Measurements from ENCODE around the gene SARS2.
"Not testable (repeated sequence)": the region's sequence is repeated elsewhere in the genome, so short reads cannot be mapped to it uniquely, and the experiment has no call there.

SARS2 gene

GRCh38 chr19:38946229-38947010, 15.9 kb upstream of the SARS2 start:
- DNase-seq (ENCODE audit: low read depth): no peak

- no peak for DNase-seq (ENCODE audit: low read depth)
These were observed 15.1 kb upstream of the SARS2 start for GRCh38 chr19:38945562-38946228.

GRCh38 chr19:38944981-38945506, 14.5 kb upstream of the SARS2 start:
- DNase-seq (ENCODE audit: low read depth): no peak

- DNase-seq (ENCODE audit: low read depth): no peak
These were observed 12.1 kb upstream of the SARS2 start for GRCh38 chr19:38942471-38943181.

GRCh38 chr19:38941979-38942378, 11.4 kb upstream of the SARS2 start:
- DNase-seq (ENCODE audit: low read depth): no peak

- DNase-seq (ENCODE audit: low read depth): not testable (repeated sequence)
These were observed 10.9 kb upstream of the SARS2 start for GRCh38 chr19:38941466-38941865.

GRCh38 chr19:38939957-38940356, 9.4 kb upstream of the SARS2 start:
- DNase-seq (ENCODE audit: low read depth): no peak

GRCh38 chr19:38933544-38933943, 3.0 kb upstream of the SARS2 start:
- no peak for DNase-seq (ENCODE audit: low read depth)

- DNase-seq (ENCODE audit: low read depth): peak; percentile 52
These were observed 2.0 kb upstream of the SARS2 start for GRCh38 chr19:38932425-38933179.

GRCh38 chr19:38931521-38931793, 894 bp upstream of the SARS2 start:
- DNase-seq (ENCODE audit: low read depth): no peak

- peak; percentile 99 for DNase-seq (ENCODE audit: low read depth)
These were observed 385 bp upstream of the SARS2 start, which contains the start of gene MRPS12 for GRCh38 chr19:38930776-38931520. Gene MRPS12 (plus strand): TSS chr19:38930944. CDS start chr19:38931295, 351 bp downstream.

- DNase-seq (ENCODE audit: low read depth): no peak
These were observed 2.1 kb downstream of the SARS2 start for GRCh38 chr19:38928391-38929001.

- no peak for DNase-seq (ENCODE audit: low read depth)
These were observed 6.2 kb downstream of the SARS2 start for GRCh38 chr19:38924388-38924787.

GRCh38 chr19:38922482-38922881, 8.1 kb downstream of the SARS2 start:
- no peak for DNase-seq (ENCODE audit: low read depth)

- no peak for DNase-seq (ENCODE audit: low read depth)
These were observed 8.9 kb downstream of the SARS2 start for GRCh38 chr19:38921420-38922274.

GRCh38 chr19:38920602-38921419, 9.8 kb downstream of the SARS2 start:
- DNase-seq (ENCODE audit: low read depth): no peak

GRCh38 chr19:38919837-38920601, 10.5 kb downstream of the SARS2 start:
- no peak for DNase-seq (ENCODE audit: low read depth)

- DNase-seq (ENCODE audit: low read depth): no peak
These were observed 12.0 kb downstream of the SARS2 start for GRCh38 chr19:38918526-38918925.
